ENCODE results near the gene CALM3. TPM values are rescaled to one million over a fixed set of nuclear protein-coding genes. Genes with fewer than 3 reads are reported as not detected.

Gene CALM3
- total RNA-seq, 4 donors from 2014 or later = 112 to 189 (median 132) TPM

DNA sequence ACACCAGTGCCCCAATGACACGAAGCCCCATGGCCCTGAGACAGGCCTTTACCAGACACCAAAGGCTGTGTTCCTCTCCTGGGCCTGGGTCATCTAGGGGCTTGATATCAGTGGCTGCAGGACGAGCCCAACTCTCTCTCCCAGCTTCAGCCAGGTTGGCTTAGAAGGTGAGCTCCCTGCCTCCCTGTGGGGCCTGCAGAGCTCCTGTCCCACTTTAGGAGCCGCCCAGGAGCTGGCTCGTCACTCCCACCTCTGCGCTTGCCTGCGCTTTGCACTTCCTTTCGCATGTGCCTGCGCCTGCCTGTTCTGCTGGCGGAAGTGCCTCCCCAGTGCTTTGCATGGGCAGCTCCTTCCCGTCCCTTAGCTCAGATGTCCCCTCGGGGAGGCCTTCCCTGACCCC is 4.9 kb downstream of the CALM3 start:
- DNase-seq (ENCODE audit: low spot score) (no peak), ATAC-seq (ENCODE audit: low FRiP score) (no peak)
- TF ChIP-seq, protein P1, sequence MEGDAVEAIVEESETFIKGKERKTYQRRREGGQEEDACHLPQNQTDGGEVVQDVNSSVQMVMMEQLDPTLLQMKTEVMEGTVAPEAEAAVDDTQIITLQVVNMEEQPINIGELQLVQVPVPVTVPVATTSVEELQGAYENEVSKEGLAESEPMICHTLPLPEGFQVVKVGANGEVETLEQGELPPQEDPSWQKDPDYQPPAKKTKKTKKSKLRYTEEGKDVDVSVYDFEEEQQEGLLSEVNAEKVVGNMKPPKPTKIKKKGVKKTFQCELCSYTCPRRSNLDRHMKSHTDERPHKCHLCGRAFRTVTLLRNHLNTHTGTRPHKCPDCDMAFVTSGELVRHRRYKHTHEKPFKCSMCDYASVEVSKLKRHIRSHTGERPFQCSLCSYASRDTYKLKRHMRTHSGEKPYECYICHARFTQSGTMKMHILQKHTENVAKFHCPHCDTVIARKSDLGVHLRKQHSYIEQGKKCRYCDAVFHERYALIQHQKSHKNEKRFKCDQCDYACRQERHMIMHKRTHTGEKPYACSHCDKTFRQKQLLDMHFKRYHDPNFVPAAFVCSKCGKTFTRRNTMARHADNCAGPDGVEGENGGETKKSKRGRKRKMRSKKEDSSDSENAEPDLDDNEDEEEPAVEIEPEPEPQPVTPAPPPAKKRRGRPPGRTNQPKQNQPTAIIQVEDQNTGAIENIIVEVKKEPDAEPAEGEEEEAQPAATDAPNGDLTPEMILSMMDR (IDR thresholded peaks at IDR 0.05) = no peak

DNA sequence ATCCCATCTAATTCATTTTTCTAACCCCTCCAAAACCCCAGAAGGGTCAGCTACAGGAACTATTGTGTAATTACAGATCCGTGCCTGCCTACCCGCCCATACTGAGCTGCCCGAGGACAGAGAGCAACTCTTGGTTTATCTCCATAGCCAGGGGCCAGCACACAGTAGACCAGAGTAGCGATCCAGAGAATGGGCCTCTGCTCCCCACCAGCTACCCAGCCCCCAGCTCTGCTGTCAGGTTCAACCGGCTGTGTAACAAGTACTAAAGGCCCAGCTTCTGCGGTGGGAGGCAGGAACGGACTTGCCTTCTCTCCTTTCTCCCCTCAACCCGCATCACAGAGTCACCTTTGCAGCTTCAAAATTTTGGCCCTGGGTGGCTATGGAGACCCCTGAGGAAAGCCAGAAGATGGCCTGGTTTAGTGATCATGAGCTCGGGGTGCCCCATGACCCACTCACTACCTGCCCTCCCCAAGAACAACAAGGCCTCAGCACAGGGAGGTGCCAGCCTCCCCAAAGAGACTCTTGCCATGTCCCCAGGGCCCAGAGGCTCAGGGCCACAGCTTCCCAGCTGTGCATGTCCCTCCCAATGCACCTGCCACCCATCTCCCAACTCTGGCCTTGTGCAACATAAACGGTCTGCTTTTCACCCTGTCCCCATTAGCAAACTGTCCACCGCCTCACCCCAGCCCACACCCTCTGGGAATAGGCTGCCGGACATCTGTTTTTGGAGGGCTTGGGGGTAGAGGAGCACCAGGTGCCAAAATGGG is 5.7 kb downstream of the CALM3 start:
- no peak for DNase-seq (ENCODE audit: low spot score)
- TF ChIP-seq, protein P1 (IDR thresholded peaks at IDR 0.05) = no peak

DNA sequence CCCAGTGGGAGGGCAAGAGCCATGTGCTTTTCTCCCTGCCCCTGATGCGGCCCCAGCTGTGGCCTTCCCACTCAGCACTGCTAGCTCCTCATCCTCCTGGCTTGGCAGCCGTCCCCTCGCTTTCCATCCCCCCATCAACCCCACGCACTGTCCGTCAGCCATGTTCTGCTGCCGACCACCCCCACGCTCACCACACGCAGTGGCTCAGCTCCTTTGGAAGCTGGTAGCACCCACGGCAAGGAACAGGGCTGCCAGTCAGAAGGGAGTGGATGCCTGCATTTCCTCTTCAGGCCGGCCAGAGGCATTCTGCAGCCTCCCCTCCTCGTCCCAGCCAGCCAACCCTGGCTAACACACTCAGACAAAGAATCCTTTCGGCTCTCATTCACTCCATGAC is 6.3 kb downstream of the CALM3 start:
- DNase-seq (ENCODE audit: low spot score) (no peak), ATAC-seq (ENCODE audit: low FRiP score) (no peak)
- TF ChIP-seq, protein P1 (IDR thresholded peaks at IDR 0.05) = no peak

More for the DNA sequence above, 5.7 kb downstream of the CALM3 start:
- ATAC-seq (ENCODE audit: low FRiP score) = no peak

DNA sequence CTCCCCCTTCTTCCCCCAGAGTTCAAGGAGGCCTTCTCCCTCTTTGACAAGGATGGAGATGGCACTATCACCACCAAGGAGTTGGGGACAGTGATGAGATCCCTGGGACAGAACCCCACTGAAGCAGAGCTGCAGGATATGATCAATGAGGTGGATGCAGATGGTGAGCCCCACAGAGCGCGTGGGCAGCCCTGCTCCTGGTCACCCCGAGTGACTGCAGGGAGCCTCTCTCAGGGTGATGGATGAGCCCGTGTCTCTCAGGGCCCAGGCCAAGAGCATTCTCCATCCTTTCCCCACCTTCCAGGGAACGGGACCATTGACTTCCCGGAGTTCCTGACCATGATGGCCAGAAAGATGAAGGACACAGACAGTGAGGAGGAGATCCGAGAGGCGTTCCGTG is 7.0 kb downstream of the CALM3 start:
- no peak for DNase-seq (ENCODE audit: low spot score)
- TF ChIP-seq, protein P1 (IDR thresholded peaks at IDR 0.05) = no peak
- ATAC-seq (ENCODE audit: low FRiP score) = no peak

DNA sequence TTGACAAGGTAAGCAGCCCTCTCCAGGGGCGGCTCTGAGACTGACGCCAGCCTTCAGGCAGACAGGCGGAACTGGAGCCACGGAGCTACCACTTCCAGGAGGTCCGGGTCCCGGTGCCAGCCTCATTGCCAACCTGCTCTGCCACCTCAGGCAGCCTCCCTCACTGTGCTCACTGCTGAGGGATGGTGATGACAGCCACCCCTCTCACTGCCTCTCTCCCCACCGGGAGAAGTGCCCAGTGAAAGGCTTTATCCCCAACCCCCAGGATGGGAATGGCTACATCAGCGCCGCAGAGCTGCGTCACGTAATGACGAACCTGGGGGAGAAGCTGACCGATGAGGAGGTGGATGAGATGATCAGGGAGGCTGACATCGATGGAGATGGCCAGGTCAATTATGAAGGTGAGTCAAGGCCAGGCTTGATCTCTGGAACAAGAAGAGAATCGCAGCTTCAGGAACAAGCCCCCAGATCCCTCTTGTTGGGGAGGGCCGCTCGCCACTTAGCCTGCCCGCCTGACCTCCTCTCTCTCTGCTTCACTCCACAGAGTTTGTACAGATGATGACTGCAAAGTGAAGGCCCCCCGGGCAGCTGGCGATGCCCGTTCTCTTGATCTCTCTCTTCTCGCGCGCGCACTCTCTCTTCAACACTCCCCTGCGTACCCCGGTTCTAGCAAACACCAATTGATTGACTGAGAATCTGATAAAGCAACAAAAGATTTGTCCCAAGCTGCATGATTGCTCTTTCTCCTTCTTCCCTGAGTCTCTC is 7.6 kb downstream of the CALM3 start:
- no peak for DNase-seq (ENCODE audit: low spot score)

DNA sequence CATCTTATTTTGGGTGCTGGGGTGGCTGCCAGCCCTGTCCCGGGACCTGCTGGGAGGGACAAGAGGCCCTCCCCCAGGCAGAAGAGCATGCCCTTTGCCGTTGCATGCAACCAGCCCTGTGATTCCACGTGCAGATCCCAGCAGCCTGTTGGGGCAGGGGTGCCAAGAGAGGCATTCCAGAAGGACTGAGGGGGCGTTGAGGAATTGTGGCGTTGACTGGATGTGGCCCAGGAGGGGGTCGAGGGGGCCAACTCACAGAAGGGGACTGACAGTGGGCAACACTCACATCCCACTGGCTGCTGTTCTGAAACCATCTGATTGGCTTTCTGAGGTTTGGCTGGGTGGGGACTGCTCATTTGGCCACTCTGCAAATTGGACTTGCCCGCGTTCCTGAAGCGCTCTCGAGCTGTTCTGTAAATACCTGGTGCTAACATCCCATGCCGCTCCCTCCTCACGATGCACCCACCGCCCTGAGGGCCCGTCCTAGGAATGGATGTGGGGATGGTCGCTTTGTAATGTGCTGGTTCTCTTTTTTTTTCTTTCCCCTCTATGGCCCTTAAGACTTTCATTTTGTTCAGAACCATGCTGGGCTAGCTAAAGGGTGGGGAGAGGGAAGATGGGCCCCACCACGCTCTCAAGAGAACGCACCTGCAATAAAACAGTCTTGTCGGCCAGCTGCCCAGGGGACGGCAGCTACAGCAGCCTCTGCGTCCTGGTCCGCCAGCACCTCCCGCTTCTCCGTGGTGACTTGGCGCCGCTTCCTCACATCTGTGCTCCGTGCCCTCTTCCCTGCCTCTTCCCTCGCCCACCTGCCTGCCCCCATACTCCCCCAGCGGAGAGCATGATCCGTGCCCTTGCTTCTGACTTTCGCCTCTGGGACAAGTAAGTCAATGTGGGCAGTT is 8.6 kb downstream of the CALM3 start:
- no peak for ATAC-seq (ENCODE audit: low FRiP score)
- TF ChIP-seq, protein P1 (IDR thresholded peaks at IDR 0.05) = no peak
- no peak for DNase-seq (ENCODE audit: low spot score)

More for the DNA sequence above, 7.6 kb downstream of the CALM3 start:
- no peak for ATAC-seq (ENCODE audit: low FRiP score)
- TF ChIP-seq, protein P1 (IDR thresholded peaks at IDR 0.05) = no peak
